Left lung (tissue), 10 donors: ENCODE data around the gene KNCN. TPM values are rescaled to one million over a fixed set of nuclear protein-coding genes. Genes with fewer than 3 reads are reported as not detected.

ENCODE experiments used
- ATAC-seq: fragments of 200-7000 bp; cut with Tn5 transposase; one replicate; pipeline ENCODE4 v1.9.1; 2020; ENCODE audit warnings: moderate library complexity
- DNase-seq, 4 donors: peaks; one replicate each; pipeline ENCODE4 v3.0.0-alpha.2; 2013 to 2020
- H3K27ac ChIP-seq, 2 donors: fragments of 200-600 bp; sonication (generic) in 1 of 2; one replicate each; pipeline versions ENCODE4 v1.5.0 to v1.8.0; 2020 to 2021
- H3K27me3 ChIP-seq, 2 donors: fragments of 200-600 bp; sonication (generic) in 1 of 2; one replicate each; pipeline versions ENCODE4 v1.5.0 to v1.8.0; 2020 to 2021
- H3K36me3 ChIP-seq, 2 donors: fragments of 200-600 bp; sonication (generic) in 1 of 2; one replicate each; pipeline versions ENCODE4 v1.5.0 to v1.8.0; 2020 to 2021
- H3K4me1 ChIP-seq, 2 donors: fragments of 200-600 bp; one replicate each; pipeline ENCODE4 v1.8.0; 2021
- H3K4me3 ChIP-seq, 2 donors: fragments of 200-600 bp; sonication (generic) in 1 of 2; one replicate each; pipeline versions ENCODE4 v1.5.0 to v1.8.0; 2020 to 2021; ENCODE audit warnings: mild to moderate bottlenecking in 1 of 2
- H3K9me3 ChIP-seq, 2 donors: fragments of 200-600 bp; sonication (generic) in 1 of 2; one replicate each; pipeline versions ENCODE4 v1.5.0 to v1.8.0; 2020 to 2021
- intact Hi-C, 2 donors: fragments of 100-400 bp; cut with DNase I; formaldehyde crosslinking; loops; one replicate each; pipeline versions ENCODE4 v1.11.2 to v1.14.2; 2022
- polyA plus RNA-seq, 6 donors: library from polyadenylated mRNA; unstranded; fragments of 120-200 nt; gene quantifications; one replicate each; pipeline ENCODE4 v1.2.1, GENCODE V29; 2013; ENCODE audit not compliant: insufficient read length in 6 of 6
- total RNA-seq, 2 donors: library from RNA; stranded (reverse); fragmentation: NEBNext Ultra II Directional; extraction: Animal tissue kit (Norgen Biotek cat#: 25700); gene quantifications; one replicate each; pipeline ENCODE4 v1.2.1, GENCODE V29; 2021
- TF ChIP-seq, protein P1 (sequence below), 2 donors: fragments of 200-600 bp; sonication (generic) in 1 of 2; IDR thresholded peaks; one replicate each; pipeline versions ENCODE4 v1.5.0 to v1.8.0; 2021; ENCODE audit warnings: antibody characterized with exemption in 2 of 2
- donor health status: DM: no; HTN: yes; CAD: no.
- donor health status: DM: no; HTN: no; CAD: no.

The KNCN gene
- total and polyA plus RNA-seq, 8 donors, result 0.07 to 0.34 (median 0.20) TPM; not detected in 5

- TF ChIP-seq, protein P1, sequence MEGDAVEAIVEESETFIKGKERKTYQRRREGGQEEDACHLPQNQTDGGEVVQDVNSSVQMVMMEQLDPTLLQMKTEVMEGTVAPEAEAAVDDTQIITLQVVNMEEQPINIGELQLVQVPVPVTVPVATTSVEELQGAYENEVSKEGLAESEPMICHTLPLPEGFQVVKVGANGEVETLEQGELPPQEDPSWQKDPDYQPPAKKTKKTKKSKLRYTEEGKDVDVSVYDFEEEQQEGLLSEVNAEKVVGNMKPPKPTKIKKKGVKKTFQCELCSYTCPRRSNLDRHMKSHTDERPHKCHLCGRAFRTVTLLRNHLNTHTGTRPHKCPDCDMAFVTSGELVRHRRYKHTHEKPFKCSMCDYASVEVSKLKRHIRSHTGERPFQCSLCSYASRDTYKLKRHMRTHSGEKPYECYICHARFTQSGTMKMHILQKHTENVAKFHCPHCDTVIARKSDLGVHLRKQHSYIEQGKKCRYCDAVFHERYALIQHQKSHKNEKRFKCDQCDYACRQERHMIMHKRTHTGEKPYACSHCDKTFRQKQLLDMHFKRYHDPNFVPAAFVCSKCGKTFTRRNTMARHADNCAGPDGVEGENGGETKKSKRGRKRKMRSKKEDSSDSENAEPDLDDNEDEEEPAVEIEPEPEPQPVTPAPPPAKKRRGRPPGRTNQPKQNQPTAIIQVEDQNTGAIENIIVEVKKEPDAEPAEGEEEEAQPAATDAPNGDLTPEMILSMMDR (IDR thresholded peaks at IDR 0.05), result no peak
- intact Hi-C loops, result loop anchor here in 1 of 2 donors (2.0 kb wide), 1 partner anchor 77 kb away; no protein-coding TSS in a partner anchor
- Histone ChIP-seq H3K36me3 (no peaks in the 10 kb centered on the region), H3K4me1 (peaks cover 11 to 22% of the 10 kb centered on the region in 2 donors), H3K9me3 (no peaks in the 10 kb centered on the region), H3K4me3 (no peak overlapping the region), H3K27ac (no peak overlapping the region), H3K27me3 (peaks cover 0 to 65% of the 10 kb centered on the region in 2 donors)
- DNase-seq (peak in 1 of 4 donors; percentile 38), ATAC-seq (no peak)
These were observed 27.7 kb downstream of the KNCN start for GRCh38 chr1:46523496-46524353.

GRCh38 chr1:46522969-46523320 is 28.5 kb downstream of the KNCN start:
- ATAC-seq (no peak), DNase-seq (peak in 1 of 4 donors; percentile 70)
- Histone ChIP-seq H3K4me1 (peaks cover 11 to 22% of the 10 kb centered on the region in 2 donors), H3K27ac (no peak overlapping the region), H3K9me3 (no peaks in the 10 kb centered on the region), H3K36me3 (no peaks in the 10 kb centered on the region), H3K4me3 (no peak overlapping the region), H3K27me3 (peaks cover 0 to 64% of the 10 kb centered on the region in 2 donors)
- TF ChIP-seq, protein P1 (IDR thresholded peaks at IDR 0.05), result no peak
- intact Hi-C loops, result no loop called here

DNA sequence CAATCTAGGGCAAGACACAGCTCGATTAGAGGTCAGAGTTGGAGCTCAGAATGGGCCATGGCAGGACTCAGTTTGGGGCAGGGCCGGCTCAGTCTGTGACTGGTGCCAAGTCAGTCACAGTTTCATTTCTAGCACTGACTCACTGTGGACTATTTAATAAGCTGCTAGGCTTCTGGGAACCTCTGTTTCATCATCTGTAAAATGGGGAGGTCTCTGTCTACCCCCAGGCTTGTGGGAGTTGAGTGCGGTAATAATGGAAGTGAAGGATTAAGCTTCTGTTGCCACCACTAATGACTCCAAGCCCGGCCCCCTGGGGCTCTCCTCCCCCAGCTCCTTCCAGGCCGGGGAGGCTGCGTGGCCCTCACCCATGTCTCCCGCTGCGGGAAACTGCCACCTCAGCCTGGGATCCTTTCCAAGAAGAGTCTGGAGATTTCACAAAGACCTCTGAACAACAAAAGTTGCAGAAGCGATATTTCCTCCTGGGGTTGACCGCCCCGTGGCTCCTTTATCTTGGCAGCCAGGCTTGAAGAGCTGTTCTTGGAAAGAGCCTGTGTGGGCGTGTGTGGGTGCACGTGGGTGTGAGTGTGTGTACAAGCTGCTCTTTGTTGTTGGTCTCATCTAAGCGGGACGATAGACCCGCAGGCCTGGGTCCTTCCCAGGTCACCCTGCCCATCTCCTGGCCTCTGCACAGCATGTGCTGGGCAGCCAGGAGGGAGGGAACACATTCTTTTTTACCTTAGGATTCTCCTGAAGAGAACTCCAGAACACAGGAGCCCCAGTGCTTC is 29.1 kb downstream of the KNCN start:
- H3K27ac ChIP-seq, result peak overlapping the region; percentile 13 to 33
- H3K9me3 ChIP-seq, result no peaks in the 10 kb centered on the region
- peaks cover 0 to 65% of the 10 kb centered on the region in 2 donors for H3K27me3 ChIP-seq
- no peak overlapping the region for H3K4me3 ChIP-seq
- H3K36me3 ChIP-seq, result no peaks in the 10 kb centered on the region
- peaks cover 11 to 22% of the 10 kb centered on the region in 2 donors for H3K4me1 ChIP-seq
- intact Hi-C loops, result no loop called here
- ATAC-seq (peak; percentile 64), DNase-seq (peak; percentile 29 to 81 (median 74))
- TF ChIP-seq, protein P1 (IDR thresholded peaks at IDR 0.05), result no peak

DNA sequence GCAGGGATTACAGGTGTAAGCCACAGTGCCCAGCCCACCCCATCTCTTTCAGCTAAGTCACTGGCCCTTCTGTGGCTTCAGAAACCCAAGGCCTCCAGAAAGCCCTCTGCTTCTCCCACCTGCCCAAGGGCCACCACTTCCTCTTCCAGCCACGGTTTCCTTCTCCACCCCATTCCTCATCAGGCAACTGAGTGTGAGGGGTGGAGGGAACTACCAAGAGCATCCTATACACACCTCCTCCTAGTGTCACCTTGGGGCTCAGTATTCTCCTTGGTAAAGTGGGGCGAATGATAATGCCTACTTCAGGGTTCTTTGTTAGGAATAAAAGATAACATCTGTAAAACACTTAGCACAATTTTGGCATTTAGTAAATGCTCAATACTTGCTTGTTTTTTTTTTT is 30.0 kb downstream of the KNCN start:
- Histone ChIP-seq H3K27me3 (peaks cover 0 to 65% of the 10 kb centered on the region in 2 donors), H3K36me3 (no peaks in the 10 kb centered on the region), H3K4me1 (peaks cover 15 to 22% of the 10 kb centered on the region in 2 donors), H3K4me3 (no peak overlapping the region), H3K27ac (no peak overlapping the region), H3K9me3 (no peaks in the 10 kb centered on the region)
- intact Hi-C loops, result no loop called here
- TF ChIP-seq, protein P1 (IDR thresholded peaks at IDR 0.05), result no peak
- ATAC-seq, result no peak
- DNase-seq, result peak in 1 of 4 donors; percentile 24
